Esophagus muscularis mucosa (tissue), 4 donors: ENCODE measurements around the gene BDNF. TPM values are rescaled to one million over a fixed set of nuclear protein-coding genes. Genes with fewer than 3 reads are reported as not detected.

Source experiments
- DNase-seq: peaks from one replicate; pipeline ENCODE4 v3.0.0-alpha.2; 2017; ENCODE audit errors: extremely low spot score
- H3K27ac ChIP-seq, 4 donors: fragments of 200-600 bp; sonication (generic); replicated peaks in 1 of 4; 1 replicate in 3 of 4; 2 replicates in 1 of 4; pipeline ENCODE4 v1.5.1; 2016 to 2019; ENCODE audit warnings: mild to moderate bottlenecking in 1 of 4
- H3K27me3 ChIP-seq, 4 donors: fragments of 200-600 bp; sonication (generic); one replicate each; pipeline versions ENCODE4 v1.5.1 to v1.6.0; 2016 to 2019
- H3K36me3 ChIP-seq, 4 donors: fragments of 200-600 bp; sonication (generic); one replicate each; pipeline ENCODE4 v1.5.1; 2016 to 2019
- H3K4me1 ChIP-seq, 4 donors: fragments of 200-600 bp; sonication (generic); one replicate each; pipeline ENCODE4 v1.5.1; 2016 to 2019
- H3K4me3 ChIP-seq, 4 donors: fragments of 200-600 bp; sonication (generic); 1 replicate in 2 of 4; 2 replicates in 2 of 4; pipeline ENCODE4 v1.5.1; 2016 to 2019; ENCODE audit warnings: mild to moderate bottlenecking in 4 of 4, moderate library complexity in 1 of 4
- H3K9me3 ChIP-seq, 4 donors: fragments of 200-600 bp; sonication (generic); 1 replicate in 3 of 4; 2 replicates in 1 of 4; pipeline ENCODE4 v1.5.1; 2016 to 2019
- EP300 ChIP-seq: sonication (generic); formaldehyde crosslinking; IDR thresholded peaks from one replicate; pipeline ENCODE4 v1.6.1; 2017; ENCODE audit warnings: antibody characterized with exemption
- POLR2A ChIP-seq: fragments of 450-650 bp; IDR thresholded peaks from one replicate; pipeline ENCODE4 v1.6.1; 2017; ENCODE audit warnings: antibody characterized with exemption, moderate library complexity, mild to moderate bottlenecking, low read depth
- POLR2AphosphoS5 ChIP-seq, 2 donors: sonication (generic); formaldehyde crosslinking; IDR thresholded peaks; one replicate each; pipeline ENCODE4 v1.6.1; 2017; ENCODE audit warnings: antibody characterized with exemption in 2 of 2
- WGBS: methylation state at CpG from one replicate; pipeline ENCODE4 v1.1.5; 2018; 5-methylcytosine and 5-hydroxymethylcytosine counted together
- intact Hi-C: fragments of 100-400 bp; cut with DNase I; formaldehyde crosslinking; loops from one replicate; pipeline ENCODE4 v1.15.1; 2023
- total RNA-seq, 4 donors: library from RNA; depleted of rRNA; stranded (reverse); fragments of >200 nt; gene quantifications; one replicate each; pipeline versions ENCODE4 v1.1.0 to v1.2.1, GENCODE V29; 2016
- TF ChIP-seq, protein P1 (sequence below), 3 experiments: fragments of 200-600 bp in 2 of 3; fragments of 450-650 bp in 1 of 3; sonication (generic) in 2 of 3; IDR thresholded peaks; one replicate each; pipeline ENCODE4 v1.5.1; 2017 to 2019; ENCODE audit warnings: antibody characterized with exemption in 3 of 3, mild to moderate bottlenecking in 2 of 3, moderate library complexity in 1 of 3

The BDNF gene
- total RNA-seq, 4 donors from 2014 or later, result 0.17 to 0.23 (median 0.19) TPM; not detected in 1

DNA sequence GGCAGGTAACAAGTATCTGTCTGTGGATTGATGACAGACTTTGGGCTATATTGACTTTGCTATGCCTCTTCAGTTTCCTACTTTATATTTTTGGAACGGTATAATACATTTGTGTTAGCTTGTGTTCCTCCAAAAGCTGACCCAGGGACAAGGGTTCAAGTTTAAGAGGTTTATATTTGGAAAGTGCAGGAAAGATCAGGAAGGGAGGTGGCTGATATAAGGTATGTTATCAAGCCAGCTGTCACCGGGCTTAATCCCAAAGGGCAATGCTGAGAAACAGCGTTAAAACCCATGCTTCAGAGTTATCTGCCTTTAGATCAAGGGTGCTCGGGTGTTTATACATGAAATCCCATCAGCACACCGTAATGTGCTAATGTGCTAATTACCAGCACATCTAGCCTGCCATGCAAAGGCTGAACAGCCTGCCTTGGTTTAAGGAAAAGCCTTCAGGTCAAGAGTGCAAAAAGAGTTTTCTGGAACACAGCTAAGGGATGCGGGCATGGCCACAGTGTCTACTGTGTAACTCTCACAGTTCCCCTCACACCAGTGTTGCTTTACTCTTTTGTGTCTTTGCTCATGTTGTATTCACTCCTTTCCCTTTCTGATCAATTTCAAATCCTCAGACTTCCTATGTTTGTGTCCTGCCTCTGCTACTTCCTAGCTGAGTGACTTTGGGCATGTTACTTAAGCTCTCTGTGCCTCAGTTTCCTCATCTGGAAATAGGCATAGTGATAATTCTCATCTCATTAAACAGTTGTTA is 77.5 kb downstream of the BDNF start:
- DNase-seq, result no peak
- H3K36me3 ChIP-seq, result no peaks in the 10 kb centered on the region
- peaks cover 0 to 9% (median 2%) of the 10 kb centered on the region in 4 donors for H3K4me1 ChIP-seq
- no peaks in the 10 kb centered on the region for H3K27me3 ChIP-seq
- H3K4me3 ChIP-seq, result no peak overlapping the region
- intact Hi-C loops, result no loop called here
- H3K27ac ChIP-seq, result no peak overlapping the region
- TF ChIP-seq POLR2A (no peak), POLR2AphosphoS5 (IDR thresholded peaks at IDR 0.05) (no peak), EP300 (no peak)
- TF ChIP-seq, protein P1, sequence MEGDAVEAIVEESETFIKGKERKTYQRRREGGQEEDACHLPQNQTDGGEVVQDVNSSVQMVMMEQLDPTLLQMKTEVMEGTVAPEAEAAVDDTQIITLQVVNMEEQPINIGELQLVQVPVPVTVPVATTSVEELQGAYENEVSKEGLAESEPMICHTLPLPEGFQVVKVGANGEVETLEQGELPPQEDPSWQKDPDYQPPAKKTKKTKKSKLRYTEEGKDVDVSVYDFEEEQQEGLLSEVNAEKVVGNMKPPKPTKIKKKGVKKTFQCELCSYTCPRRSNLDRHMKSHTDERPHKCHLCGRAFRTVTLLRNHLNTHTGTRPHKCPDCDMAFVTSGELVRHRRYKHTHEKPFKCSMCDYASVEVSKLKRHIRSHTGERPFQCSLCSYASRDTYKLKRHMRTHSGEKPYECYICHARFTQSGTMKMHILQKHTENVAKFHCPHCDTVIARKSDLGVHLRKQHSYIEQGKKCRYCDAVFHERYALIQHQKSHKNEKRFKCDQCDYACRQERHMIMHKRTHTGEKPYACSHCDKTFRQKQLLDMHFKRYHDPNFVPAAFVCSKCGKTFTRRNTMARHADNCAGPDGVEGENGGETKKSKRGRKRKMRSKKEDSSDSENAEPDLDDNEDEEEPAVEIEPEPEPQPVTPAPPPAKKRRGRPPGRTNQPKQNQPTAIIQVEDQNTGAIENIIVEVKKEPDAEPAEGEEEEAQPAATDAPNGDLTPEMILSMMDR (IDR thresholded peaks at IDR 0.05), result no peak
- H3K9me3 ChIP-seq, result no peaks in the 10 kb centered on the region
- WGBS, result 91% methylated on average over 6 of the region's 6 CpGs

DNA sequence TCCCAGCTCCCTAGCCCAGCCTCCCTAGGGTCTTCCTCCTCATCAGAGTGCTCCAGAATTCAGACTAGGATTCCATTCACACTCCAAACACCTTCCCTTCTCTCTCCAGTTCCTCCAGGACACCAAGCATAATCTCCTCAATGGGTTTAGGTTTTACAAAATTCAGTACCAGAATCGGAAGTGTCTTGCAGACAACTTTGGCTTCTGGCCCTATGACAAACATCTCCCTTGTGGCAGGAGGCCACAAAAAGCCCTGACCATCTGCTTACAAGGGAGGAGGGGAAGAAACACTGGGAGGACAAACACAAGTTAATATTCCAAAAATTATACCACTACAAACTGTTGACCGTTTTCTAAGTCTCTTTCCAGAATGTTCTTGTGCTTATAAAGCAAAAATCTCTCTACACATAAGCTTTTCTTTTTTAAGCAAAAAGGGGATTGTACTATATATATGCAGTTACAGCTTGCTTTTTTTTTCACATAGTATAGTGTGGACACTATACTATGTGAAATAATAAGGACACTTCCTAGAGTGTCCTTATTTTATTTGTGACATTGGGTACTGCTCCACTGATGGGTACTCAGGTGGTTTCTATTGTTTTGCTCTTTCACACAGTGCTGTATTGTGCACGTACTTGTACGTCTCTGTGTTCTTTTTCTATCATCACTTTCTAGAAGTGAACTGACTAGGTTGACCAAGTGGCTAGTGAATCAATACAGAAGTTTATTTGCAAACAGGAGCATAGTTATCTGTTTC is 78.7 kb downstream of the BDNF start:
- H3K36me3 ChIP-seq, result no peaks in the 10 kb centered on the region
- 71% methylated on average over 4 of the region's 4 CpGs for WGBS
- DNase-seq, result no peak
- no peak overlapping the region for H3K4me3 ChIP-seq
- intact Hi-C loops, result no loop called here
- no peak overlapping the region for H3K27ac ChIP-seq
- H3K4me1 ChIP-seq, result peaks cover 0 to 9% (median 2%) of the 10 kb centered on the region in 4 donors
- no peaks in the 10 kb centered on the region for H3K9me3 ChIP-seq
- H3K27me3 ChIP-seq, result no peaks in the 10 kb centered on the region
- TF ChIP-seq POLR2AphosphoS5 (IDR thresholded peaks at IDR 0.05), result no peak
- TF ChIP-seq, protein P1 (IDR thresholded peaks at IDR 0.05), result no peak
- no peak for TF ChIP-seq EP300
- TF ChIP-seq POLR2A, result no peak

DNA sequence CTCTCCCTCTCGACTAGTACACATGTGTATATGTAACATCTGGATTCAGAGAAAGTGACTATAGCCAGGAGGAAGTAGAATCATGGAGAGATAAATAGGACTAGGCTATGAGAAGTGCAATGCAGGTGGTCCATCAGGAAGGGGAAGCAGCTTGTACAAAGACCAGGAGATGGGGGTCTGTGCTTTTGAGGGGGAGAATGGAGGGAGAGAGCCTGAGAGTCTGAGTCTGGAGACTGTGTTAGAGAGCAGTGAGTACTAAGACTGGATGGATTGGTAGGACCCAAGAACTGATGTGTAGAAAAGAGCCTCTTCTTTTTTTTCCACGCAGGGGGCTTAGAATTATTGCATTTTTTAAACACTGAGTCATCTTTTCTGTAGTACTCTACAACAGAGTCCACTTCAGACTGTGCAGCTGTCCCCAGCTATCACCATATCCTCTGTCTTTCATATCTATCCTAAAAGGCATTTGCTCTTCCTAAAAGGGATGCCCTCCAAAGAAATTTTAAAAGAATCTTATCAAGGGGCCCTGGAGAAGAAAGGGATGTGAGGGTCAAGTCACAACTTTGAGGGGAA is 80.4 kb downstream of the BDNF start:
- no peaks in the 10 kb centered on the region for H3K9me3 ChIP-seq
- H3K4me1 ChIP-seq, result peaks cover 0 to 9% (median 2%) of the 10 kb centered on the region in 4 donors
- intact Hi-C loops, result no loop called here
- no peaks in the 10 kb centered on the region for H3K36me3 ChIP-seq
- 85% methylated on average over 2 of the region's 2 CpGs for WGBS
- no peak overlapping the region for H3K4me3 ChIP-seq
- no peaks in the 10 kb centered on the region for H3K27me3 ChIP-seq
- H3K27ac ChIP-seq, result no peak overlapping the region
- TF ChIP-seq POLR2A (no peak), POLR2AphosphoS5 (IDR thresholded peaks at IDR 0.05) (no peak), EP300 (no peak)
- TF ChIP-seq, protein P1 (IDR thresholded peaks at IDR 0.05), result no peak
- DNase-seq, result no peak

DNA sequence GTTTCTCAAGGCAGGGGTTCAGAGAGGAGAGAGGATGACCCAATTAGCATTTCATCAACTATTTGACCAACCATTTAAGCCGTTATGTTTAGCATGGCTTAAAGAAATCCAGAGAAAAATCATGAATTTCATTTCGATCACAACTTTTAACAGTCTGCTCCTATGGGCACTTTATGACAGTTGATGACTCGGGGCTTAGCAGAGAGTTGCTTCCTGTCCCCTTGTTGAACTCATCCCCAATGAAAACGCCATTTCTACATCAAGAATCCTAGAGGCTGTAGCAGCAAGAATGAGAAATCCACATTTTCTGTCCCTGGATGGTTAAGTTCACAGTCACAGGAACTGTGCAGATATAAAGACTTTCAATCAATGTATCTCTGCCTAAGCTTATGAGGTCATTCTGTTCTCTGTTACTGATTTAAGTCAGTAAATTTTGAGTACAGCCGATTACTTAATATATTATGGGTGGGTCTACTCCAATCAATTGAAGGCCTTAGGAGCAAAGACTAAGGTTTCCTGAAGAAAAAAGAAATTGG is 81.1 kb downstream of the BDNF start:
- no peak overlapping the region for H3K27ac ChIP-seq
- peaks cover 0 to 9% (median 2%) of the 10 kb centered on the region in 4 donors for H3K4me1 ChIP-seq
- WGBS, result 63% methylated on average over 5 of the region's 5 CpGs

More for the DNA sequence above, 81.1 kb downstream of the BDNF start:
- TF ChIP-seq POLR2AphosphoS5 (IDR thresholded peaks at IDR 0.05), result no peak
- TF ChIP-seq, protein P1 (IDR thresholded peaks at IDR 0.05), result no peak
- TF ChIP-seq POLR2A, result no peak
- no peak for TF ChIP-seq EP300
- Histone ChIP-seq H3K36me3 (no peaks in the 10 kb centered on the region), H3K4me3 (no peak overlapping the region), H3K9me3 (no peaks in the 10 kb centered on the region), H3K27me3 (no peaks in the 10 kb centered on the region)
- no peak for DNase-seq
- intact Hi-C loops, result no loop called here
